Measurements from ENCODE around the gene ADAMTS13.

GRCh38 chr9:133471551-133472276 lies 49.5 kb downstream of the ADAMTS13 start:
- TF ChIP-seq POLR2AphosphoS5 (IDR thresholded peaks at IDR 0.05): no peak
- no peak for TF ChIP-seq CTCF (IDR thresholded peaks at IDR 0.05)
- TF ChIP-seq POLR2A (IDR thresholded peaks at IDR 0.05): no peak
- TF ChIP-seq EP300 (IDR thresholded peaks at IDR 0.05): no peak

Measured in gastroesophageal sphincter (tissue), 3 donors.